ENCODE results near the gene HSH2D.
A peak's percentile ranks its signal among the peaks of the same experiment; 100 is the strongest.

Gene HSH2D

GRCh38 chr19:16180611-16181010 lies 37.1 kb downstream of the HSH2D start:
- DNase-seq (ENCODE audit: low read depth in 2 of 2): peak; percentile 70 to 76
- TF ChIP-seq CTCF (IDR thresholded peaks at IDR 0.05; ENCODE audit: low read depth, low read length): no peak
- no peak overlapping the region for H3K4me3 ChIP-seq (replicated peaks in 1 of 2; ENCODE audit: low read depth in 2 of 2, low read length in 2 of 2)

- peak overlapping the region; percentile 97 to 98 for H3K4me3 ChIP-seq (replicated peaks in 1 of 2; ENCODE audit: low read depth in 2 of 2, low read length in 2 of 2)
- DNase-seq (ENCODE audit: low read depth in 2 of 2): no peak
- no peak for TF ChIP-seq CTCF (IDR thresholded peaks at IDR 0.05; ENCODE audit: low read depth, low read length)
Measured at GRCh38 chr19:16184665-16185122, 41.2 kb downstream of the HSH2D start.

GRCh38 chr19:16185123-16185767 lies 41.8 kb downstream of the HSH2D start, which contains the start of gene FAM32A:
Gene FAM32A (plus strand): TSS chr19:16185410. CDS start chr19:16185443, 33 bp downstream.
- no peak for TF ChIP-seq CTCF (IDR thresholded peaks at IDR 0.05; ENCODE audit: low read depth, low read length)

GRCh38 chr19:16185768-16186123 lies 42.3 kb downstream of the HSH2D start:
- H3K4me3 ChIP-seq (replicated peaks in 1 of 2; ENCODE audit: low read depth in 2 of 2, low read length in 2 of 2): peak overlapping the region; percentile 97 to 98
- DNase-seq (ENCODE audit: low read depth in 2 of 2): peak; percentile 40 to 51
- peak; percentile 43 for TF ChIP-seq CTCF (IDR thresholded peaks at IDR 0.05; ENCODE audit: low read depth, low read length)

More at GRCh38 chr19:16185123-16185767, 41.8 kb downstream of the HSH2D start, which contains the start of gene FAM32A:
- H3K4me3 ChIP-seq (replicated peaks in 1 of 2; ENCODE audit: low read depth in 2 of 2, low read length in 2 of 2): peak within 1 kb of the TSS; percentile 97 to 98
- peak; percentile 99 for DNase-seq (ENCODE audit: low read depth in 2 of 2)

- DNase-seq (ENCODE audit: low read depth in 2 of 2): no peak
- H3K4me3 ChIP-seq (replicated peaks in 1 of 2; ENCODE audit: low read depth in 2 of 2, low read length in 2 of 2): no peak overlapping the region
- TF ChIP-seq CTCF (IDR thresholded peaks at IDR 0.05; ENCODE audit: low read depth, low read length): no peak
Measured at GRCh38 chr19:16188521-16188920, 45.0 kb downstream of the HSH2D start.

GRCh38 chr19:16190198-16190597 lies 46.7 kb downstream of the HSH2D start:
- no peak overlapping the region for H3K4me3 ChIP-seq (replicated peaks in 1 of 2; ENCODE audit: low read depth in 2 of 2, low read length in 2 of 2)
- no peak for DNase-seq (ENCODE audit: low read depth in 2 of 2)
- no peak for TF ChIP-seq CTCF (IDR thresholded peaks at IDR 0.05; ENCODE audit: low read depth, low read length)

GRCh38 chr19:16190736-16191135 lies 47.3 kb downstream of the HSH2D start:
- H3K4me3 ChIP-seq (replicated peaks in 1 of 2; ENCODE audit: low read depth in 2 of 2, low read length in 2 of 2): no peak overlapping the region
- DNase-seq (ENCODE audit: low read depth in 2 of 2): no peak
- no peak for TF ChIP-seq CTCF (IDR thresholded peaks at IDR 0.05; ENCODE audit: low read depth, low read length)
